ENCODE data around the gene PHACTR1.
A peak's percentile ranks its signal among the peaks of the same experiment; 100 is the strongest.

PHACTR1 gene

GRCh38 chr6:13248584-13248985, 532.0 kb downstream of the PHACTR1 start:
- DNase-seq, result no peak

GRCh38 chr6:13248994-13249393, 532.4 kb downstream of the PHACTR1 start:
- no peak for DNase-seq

GRCh38 chr6:13249817-13250216, 533.2 kb downstream of the PHACTR1 start:
- no peak for DNase-seq

- DNase-seq, result no peak
Observed at GRCh38 chr6:13250703-13251102, 534.1 kb downstream of the PHACTR1 start.

- DNase-seq, result no peak
Observed at GRCh38 chr6:13251242-13251641, 534.7 kb downstream of the PHACTR1 start.

- DNase-seq, result no peak
Observed at GRCh38 chr6:13252790-13253189, 536.2 kb downstream of the PHACTR1 start.

GRCh38 chr6:13253272-13253671, 536.7 kb downstream of the PHACTR1 start:
- no peak for DNase-seq

- no peak for DNase-seq
Observed at GRCh38 chr6:13256266-13257001, 539.9 kb downstream of the PHACTR1 start.

GRCh38 chr6:13259393-13259792, 542.8 kb downstream of the PHACTR1 start:
- no peak for DNase-seq

GRCh38 chr6:13260101-13260598, 543.6 kb downstream of the PHACTR1 start:
- DNase-seq, result no peak

GRCh38 chr6:13260831-13261230, 544.3 kb downstream of the PHACTR1 start:
- DNase-seq, result no peak

- no peak for DNase-seq
Observed at GRCh38 chr6:13261464-13261994, 545.0 kb downstream of the PHACTR1 start.

- no peak for DNase-seq
Observed at GRCh38 chr6:13262302-13263230, 546.0 kb downstream of the PHACTR1 start.

GRCh38 chr6:13263669-13264068, 547.1 kb downstream of the PHACTR1 start:
- no peak for DNase-seq

- DNase-seq, result no peak
Observed at GRCh38 chr6:13267142-13267651, 550.6 kb downstream of the PHACTR1 start.

- no peak for DNase-seq
Observed at GRCh38 chr6:13268913-13269518, 552.4 kb downstream of the PHACTR1 start.

- DNase-seq, result no peak
Observed at GRCh38 chr6:13272131-13273046, 555.8 kb downstream of the PHACTR1 start.

GRCh38 chr6:13273202-13273930, 556.8 kb downstream of the PHACTR1 start:
- no peak for DNase-seq

GRCh38 chr6:13273931-13274706, 557.6 kb downstream of the PHACTR1 start:
- DNase-seq, result peak; percentile 70

Data from stimulated activated CD4-positive, alpha-beta T cell treated with anti-CD3 and anti-CD28 coated beads, Interleukin-4, amount 100 ng/mL, for 1 hour (primary cell).